DOHH2 (cell line): Measurements from ENCODE around the gene GREB1L.

Experiments
- H3F3A ChIP-seq: fragments of 200-600 bp; sonication (generic), shearing (Covaris generic); 2 replicates; pipeline ENCODE4 v1.6.0; 2016; ENCODE audit warnings: antibody characterized with exemption, mild to moderate bottlenecking; ENCODE audit not compliant: control insufficient read depth, insufficient read depth
- H3K27ac ChIP-seq: fragments of 200-600 bp; sonication (generic); 2 replicates; pipeline ENCODE4 v1.5.1; 2014; ENCODE audit warnings: low read depth, mild to moderate bottlenecking, low read length, moderate library complexity
- H3K27me3 ChIP-seq: fragments of 200-600 bp; sonication (generic); 2 replicates; pipeline ENCODE4 v1.6.1; 2014; ENCODE audit warnings: mild to moderate bottlenecking, low read length, mixed read lengths; ENCODE audit not compliant: control insufficient read depth
- H3K36me3 ChIP-seq: fragments of 200-600 bp; sonication (generic); 2 replicates; pipeline ENCODE4 v1.6.1; 2014; ENCODE audit warnings: mild to moderate bottlenecking, low read length, moderate library complexity, mixed read lengths; ENCODE audit not compliant: control insufficient read depth
- H3K4me1 ChIP-seq: fragments of 200-600 bp; sonication (generic); 2 replicates; pipeline ENCODE4 v1.6.1; 2014; ENCODE audit warnings: mild to moderate bottlenecking, low read length, mixed read lengths; ENCODE audit not compliant: control insufficient read depth
- H3K4me2 ChIP-seq: fragments of 200-600 bp; sonication (generic); 2 replicates; pipeline ENCODE4 v1.6.0; 2014; ENCODE audit warnings: mild to moderate bottlenecking, low read length, moderate library complexity
- H3K4me3 ChIP-seq: fragments of 200-600 bp; sonication (generic); 2 replicates; pipeline ENCODE4 v1.5.1; 2014; ENCODE audit warnings: mild to moderate bottlenecking, low read length, mixed read lengths
- H3K79me2 ChIP-seq: fragments of 200-600 bp; sonication (generic); 2 replicates; pipeline ENCODE4 v1.6.1; 2014; ENCODE audit warnings: mild to moderate bottlenecking, low read length, mixed read lengths; ENCODE audit not compliant: control insufficient read depth
- H3K9me2 ChIP-seq: fragments of 200-600 bp; sonication (generic); replicated peaks from 2 replicates; pipeline ENCODE4 v1.6.1; 2014; ENCODE audit warnings: mild to moderate bottlenecking, low read length, mixed read lengths; ENCODE audit not compliant: control insufficient read depth
- H3K9me3 ChIP-seq: fragments of 200-600 bp; sonication (generic); 2 replicates; pipeline ENCODE4 v1.6.1; 2014; ENCODE audit warnings: antibody characterized with exemption, low read length, mixed read lengths; ENCODE audit not compliant: control insufficient read depth, insufficient read depth
- H4K20me1 ChIP-seq: fragments of 200-600 bp; sonication (generic); 2 replicates; pipeline ENCODE4 v1.6.0; 2014; ENCODE audit warnings: low read depth, mild to moderate bottlenecking, antibody characterized with exemption, low read length, moderate library complexity; ENCODE audit not compliant: control insufficient read depth, insufficient read depth
- EZH2phosphoT487 ChIP-seq: fragments of 200-600 bp; sonication (generic); IDR thresholded peaks from 2 replicates; pipeline ENCODE4 v1.6.1; 2017; ENCODE audit warnings: borderline replicate concordance, mild to moderate bottlenecking, antibody characterized with exemption, low read length, moderate library complexity, mixed read lengths
- TF ChIP-seq, protein P1 (sequence below): fragments of 200-600 bp; sonication (generic); IDR thresholded peaks from one replicate; pipeline ENCODE4 v1.5.1; 2014; ENCODE audit warnings: antibody characterized with exemption, mild to moderate bottlenecking, low read depth, low read length; ENCODE audit not compliant: poor library complexity, severe bottlenecking

Gene GREB1L

DNA sequence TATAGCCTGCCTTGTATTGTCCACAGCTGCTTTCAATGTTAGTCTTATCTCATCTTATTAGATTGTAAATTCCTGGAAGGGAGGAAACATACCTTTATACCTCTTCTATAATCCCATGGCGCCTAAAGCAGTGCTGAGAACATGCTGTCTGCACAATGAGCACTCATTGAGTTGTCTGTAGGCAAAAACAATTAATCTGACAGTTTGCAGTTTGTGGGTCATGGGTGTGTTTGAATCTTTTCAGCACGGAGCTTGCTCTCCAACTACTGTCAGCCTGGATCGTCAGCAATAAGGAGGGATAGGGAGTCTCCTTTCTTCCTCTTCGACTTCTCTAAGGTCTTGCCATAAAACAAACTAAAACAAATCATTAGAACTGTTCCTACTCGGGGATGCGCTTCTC is 26.5 kb upstream of the GREB1L start:
- H3K27ac ChIP-seq, result no peak overlapping the region
- H3K27me3 ChIP-seq, result no peaks in the 10 kb centered on the region
- TF ChIP-seq EZH2phosphoT487, result no peak
- TF ChIP-seq, protein P1, sequence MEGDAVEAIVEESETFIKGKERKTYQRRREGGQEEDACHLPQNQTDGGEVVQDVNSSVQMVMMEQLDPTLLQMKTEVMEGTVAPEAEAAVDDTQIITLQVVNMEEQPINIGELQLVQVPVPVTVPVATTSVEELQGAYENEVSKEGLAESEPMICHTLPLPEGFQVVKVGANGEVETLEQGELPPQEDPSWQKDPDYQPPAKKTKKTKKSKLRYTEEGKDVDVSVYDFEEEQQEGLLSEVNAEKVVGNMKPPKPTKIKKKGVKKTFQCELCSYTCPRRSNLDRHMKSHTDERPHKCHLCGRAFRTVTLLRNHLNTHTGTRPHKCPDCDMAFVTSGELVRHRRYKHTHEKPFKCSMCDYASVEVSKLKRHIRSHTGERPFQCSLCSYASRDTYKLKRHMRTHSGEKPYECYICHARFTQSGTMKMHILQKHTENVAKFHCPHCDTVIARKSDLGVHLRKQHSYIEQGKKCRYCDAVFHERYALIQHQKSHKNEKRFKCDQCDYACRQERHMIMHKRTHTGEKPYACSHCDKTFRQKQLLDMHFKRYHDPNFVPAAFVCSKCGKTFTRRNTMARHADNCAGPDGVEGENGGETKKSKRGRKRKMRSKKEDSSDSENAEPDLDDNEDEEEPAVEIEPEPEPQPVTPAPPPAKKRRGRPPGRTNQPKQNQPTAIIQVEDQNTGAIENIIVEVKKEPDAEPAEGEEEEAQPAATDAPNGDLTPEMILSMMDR, result no peak
- no peaks in the 10 kb centered on the region for H3K9me2 ChIP-seq
- no peaks in the 10 kb centered on the region for H3K36me3 ChIP-seq
- no peaks in the 10 kb centered on the region for H3K4me1 ChIP-seq
- H3K4me3 ChIP-seq, result no peak overlapping the region
- no peaks in the 10 kb centered on the region for H4K20me1 ChIP-seq
- no peaks in the 10 kb centered on the region for H3F3A ChIP-seq
- H3K9me3 ChIP-seq, result no peaks in the 10 kb centered on the region
- no peak overlapping the region for H3K4me2 ChIP-seq
- no peaks in the 10 kb centered on the region for H3K79me2 ChIP-seq

DNA sequence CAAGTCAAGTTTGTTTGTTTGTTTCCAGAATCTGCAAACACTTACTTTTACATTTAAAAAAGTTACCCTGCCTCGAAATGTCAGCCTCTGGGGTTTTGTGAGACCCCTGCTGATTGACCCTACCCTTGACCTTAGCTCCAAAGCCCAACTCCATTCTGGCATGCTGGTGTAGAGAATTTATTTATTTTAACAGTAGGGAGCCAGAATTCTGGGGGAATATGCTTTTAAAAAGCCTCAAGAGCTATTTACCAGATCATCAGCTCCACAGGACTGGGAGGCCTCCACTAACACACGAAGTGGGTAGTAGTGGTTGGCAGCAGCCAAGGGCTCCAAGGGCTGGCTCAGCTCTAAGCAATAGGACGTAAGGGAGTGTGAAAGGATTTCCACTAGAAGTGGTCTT is 23.2 kb upstream of the GREB1L start:
- Histone ChIP-seq H3K36me3 (no peaks in the 10 kb centered on the region), H3K4me1 (no peaks in the 10 kb centered on the region), H3K79me2 (no peaks in the 10 kb centered on the region)

GRCh38 chr18:21230436-21230835 is 11.6 kb upstream of the GREB1L start:
- H3K4me1 ChIP-seq, result no peaks in the 10 kb centered on the region
- H3K4me2 ChIP-seq, result no peak overlapping the region
- no peaks in the 10 kb centered on the region for H3K27me3 ChIP-seq
- no peak overlapping the region for H3K27ac ChIP-seq
- H3K9me3 ChIP-seq, result no peaks in the 10 kb centered on the region
- no peak for TF ChIP-seq EZH2phosphoT487
- TF ChIP-seq, protein P1, result no peak
- no peaks in the 10 kb centered on the region for H3K79me2 ChIP-seq
- H3K36me3 ChIP-seq, result no peaks in the 10 kb centered on the region
- H4K20me1 ChIP-seq, result no peaks in the 10 kb centered on the region
- H3K4me3 ChIP-seq, result no peak overlapping the region
- no peaks in the 10 kb centered on the region for H3K9me2 ChIP-seq
- H3F3A ChIP-seq, result no peaks in the 10 kb centered on the region

More for the DNA sequence above, 23.2 kb upstream of the GREB1L start:
- Histone ChIP-seq H3K4me3 (no peak overlapping the region), H3K9me3 (no peaks in the 10 kb centered on the region), H3F3A (no peaks in the 10 kb centered on the region), H4K20me1 (no peaks in the 10 kb centered on the region), H3K27ac (no peak overlapping the region), H3K4me2 (no peak overlapping the region), H3K27me3 (no peaks in the 10 kb centered on the region), H3K9me2 (no peaks in the 10 kb centered on the region)
- TF ChIP-seq, protein P1, result no peak
- no peak for TF ChIP-seq EZH2phosphoT487
